GM12875 (cell line): ENCODE measurements around the gene ELMO3.

ENCODE experiments used
- H3K4me3 ChIP-seq: one replicate; pipeline ENCODE4 v1.5.1; 2011; ENCODE audit warnings: low read depth, low read length, control low read depth
- CTCF ChIP-seq: IDR thresholded peaks from 2 replicates; pipeline ENCODE4 v1.5.1; 2011; ENCODE audit warnings: low read depth, mild to moderate bottlenecking, control low read depth, inconsistent platforms, low read length, moderate library complexity, borderline replicate concordance; ENCODE audit not compliant: insufficient read depth

ELMO3 gene

GRCh38 chr16:67170168-67170948, 28.6 kb upstream of the ELMO3 start, which contains the start of gene NOL3:
Gene NOL3, plus strand, starts transcription at chr16:67170538.
- TF ChIP-seq CTCF: no peak
- H3K4me3 ChIP-seq: peak within 1 kb of the TSS; percentile 38

GRCh38 chr16:67170949-67171649, 27.8 kb upstream of the ELMO3 start:
- H3K4me3 ChIP-seq: peak overlapping the region; percentile 38
- TF ChIP-seq CTCF: no peak

- no peak overlapping the region for H3K4me3 ChIP-seq
- TF ChIP-seq CTCF: no peak
Observed at GRCh38 chr16:67173323-67173722, 25.6 kb upstream of the ELMO3 start.

- TF ChIP-seq CTCF: peak; percentile 16; the same call in 1 of the 2 replicates
- peak overlapping the region; percentile 40 for H3K4me3 ChIP-seq
Observed at GRCh38 chr16:67173808-67174705, 24.9 kb upstream of the ELMO3 start.

- TF ChIP-seq CTCF: no peak
- no peak overlapping the region for H3K4me3 ChIP-seq
Observed at GRCh38 chr16:67174706-67175231, 24.2 kb upstream of the ELMO3 start.

- H3K4me3 ChIP-seq: no peak overlapping the region
- no peak for TF ChIP-seq CTCF
Observed at GRCh38 chr16:67176662-67177061, 22.3 kb upstream of the ELMO3 start.
